T-helper 1 cell (primary cell): ENCODE measurements around the gene JMJD1C.

Source experiments
- DNase-seq, 5 donors: peaks; one replicate each; pipeline ENCODE4 v3.0.0-alpha.2; 2012 to 2020

The JMJD1C gene

DNA sequence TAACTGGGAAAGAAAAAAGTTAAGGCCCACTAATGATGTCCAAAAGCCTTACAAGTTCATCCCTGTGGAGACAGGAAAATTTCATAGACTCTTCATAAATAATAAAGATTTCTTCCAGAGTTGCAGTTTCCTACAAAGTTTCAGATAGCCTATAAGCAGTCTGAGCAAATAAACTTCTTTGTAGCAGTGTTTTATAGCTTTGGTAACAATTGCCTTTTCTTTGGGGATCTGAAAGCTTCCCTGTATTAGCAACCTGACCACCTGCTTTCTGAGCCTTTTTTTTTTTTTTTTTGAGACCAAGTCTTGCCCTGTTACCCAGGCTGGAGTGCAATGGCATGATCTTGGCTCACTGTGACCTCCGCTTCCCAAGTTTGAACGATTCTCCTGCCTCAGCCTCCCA lies 182.7 kb downstream of the JMJD1C start:
- DNase-seq: no peak

DNA sequence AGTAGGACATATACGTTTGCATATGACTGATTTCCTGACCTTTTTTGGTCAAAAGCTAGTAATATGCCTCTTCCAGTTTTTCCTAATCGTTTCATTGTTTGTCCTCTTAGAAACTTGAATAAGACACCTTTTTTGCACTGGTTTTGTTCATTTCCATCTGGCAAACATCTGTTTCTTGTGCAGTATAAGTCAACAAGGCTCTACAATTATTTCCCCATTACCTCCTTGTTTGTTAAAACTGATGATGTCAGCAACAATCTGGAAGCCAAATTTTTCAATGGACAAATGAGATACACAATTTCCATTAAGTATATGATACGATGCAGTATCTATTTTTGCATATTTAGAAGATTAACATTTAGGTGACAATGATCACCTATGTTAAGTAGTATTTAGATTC lies 183.8 kb downstream of the JMJD1C start:
- no peak for DNase-seq

DNA sequence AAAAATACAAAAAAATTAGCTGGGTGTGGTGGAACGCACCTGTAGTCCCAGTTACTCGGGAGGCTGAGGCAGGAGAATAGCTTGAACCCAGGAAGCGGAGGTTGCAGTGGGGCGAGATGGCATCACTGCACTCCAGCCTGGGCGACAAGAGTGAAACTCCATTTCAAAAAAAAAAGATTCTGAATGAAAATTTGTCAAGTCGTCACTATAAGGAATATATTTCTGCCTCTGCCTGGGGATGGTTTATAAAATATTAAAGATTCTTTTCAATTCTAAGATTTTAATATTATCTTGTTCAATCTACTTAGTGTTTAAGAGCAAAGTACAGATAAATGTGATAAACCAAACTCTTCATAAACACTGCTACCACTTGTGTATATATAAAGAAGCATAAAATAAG lies 185.4 kb downstream of the JMJD1C start:
- DNase-seq: no peak

DNA sequence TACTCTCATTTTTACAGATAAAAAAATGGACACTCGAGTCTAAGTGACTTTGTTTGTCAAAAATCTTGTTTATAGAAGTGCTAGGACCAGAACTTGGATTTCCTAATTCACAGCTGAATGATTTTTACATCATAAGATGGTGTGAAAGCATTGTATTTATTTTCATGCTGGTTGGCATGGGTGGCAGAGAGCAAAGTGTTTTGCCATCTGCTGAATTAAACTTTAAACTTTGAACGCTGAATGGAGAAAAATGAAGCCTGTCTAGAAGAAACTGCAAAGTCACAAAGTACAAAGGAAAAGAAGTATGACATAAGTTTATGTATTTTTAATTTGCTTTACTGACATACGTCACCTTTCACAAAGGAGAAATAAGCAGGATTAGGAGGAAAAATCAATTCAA lies 190.7 kb downstream of the JMJD1C start:
- DNase-seq: no peak

DNA sequence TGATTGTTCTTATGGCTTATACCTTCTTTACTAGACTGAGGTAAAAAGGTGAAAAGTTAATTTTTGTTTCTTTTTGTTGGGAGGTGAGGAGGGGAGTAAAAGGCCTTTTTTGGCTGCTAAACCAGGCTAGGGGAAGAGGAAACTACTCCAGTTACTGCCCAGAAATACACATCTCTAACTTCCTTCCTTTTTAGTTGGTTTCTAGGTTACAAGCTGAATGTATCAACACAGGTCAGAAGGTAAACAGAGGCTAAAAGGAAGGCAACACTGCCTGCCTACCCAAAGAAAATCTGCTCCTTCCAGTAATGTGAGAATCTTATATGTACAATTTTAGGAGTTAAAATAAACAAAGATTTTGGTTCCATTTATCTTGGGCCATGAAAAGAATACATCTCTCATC lies 192.2 kb downstream of the JMJD1C start:
- DNase-seq: peak in 1 of 5 donors; percentile 32

DNA sequence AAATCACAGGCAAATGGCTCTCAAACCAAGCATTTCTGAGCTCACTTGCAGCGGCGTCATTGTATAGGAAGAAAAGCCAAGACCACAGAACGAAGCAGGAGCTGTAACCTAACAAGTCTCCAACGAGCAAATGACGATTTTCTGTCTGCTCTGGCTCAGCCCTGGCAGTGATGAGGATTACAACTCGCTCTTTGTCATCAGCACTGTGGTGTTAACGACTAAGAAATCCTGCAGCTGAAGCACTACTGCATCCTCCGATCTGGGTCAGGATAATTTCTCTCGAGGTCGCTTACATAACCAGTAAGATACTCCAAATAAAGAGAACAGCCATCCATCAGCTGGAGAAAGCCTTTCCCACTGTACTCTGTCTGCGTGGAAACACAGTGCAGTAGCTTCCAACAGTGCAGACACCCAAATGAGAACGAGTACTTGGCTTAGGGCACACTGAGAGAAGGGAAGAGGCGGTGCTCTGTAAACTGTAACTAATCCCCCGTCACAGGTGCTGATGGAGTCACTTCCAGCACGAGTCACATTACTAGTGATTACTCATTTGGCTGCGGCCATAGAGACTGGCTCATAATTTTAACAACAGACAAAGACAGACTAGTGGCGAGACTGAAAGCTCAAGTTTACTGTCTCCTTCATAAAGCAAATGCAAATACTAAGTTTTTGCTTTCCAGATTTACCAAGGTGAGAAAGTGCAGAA lies 196.8 kb downstream of the JMJD1C start:
- peak; percentile 53 to 95 (median 75) for DNase-seq

DNA sequence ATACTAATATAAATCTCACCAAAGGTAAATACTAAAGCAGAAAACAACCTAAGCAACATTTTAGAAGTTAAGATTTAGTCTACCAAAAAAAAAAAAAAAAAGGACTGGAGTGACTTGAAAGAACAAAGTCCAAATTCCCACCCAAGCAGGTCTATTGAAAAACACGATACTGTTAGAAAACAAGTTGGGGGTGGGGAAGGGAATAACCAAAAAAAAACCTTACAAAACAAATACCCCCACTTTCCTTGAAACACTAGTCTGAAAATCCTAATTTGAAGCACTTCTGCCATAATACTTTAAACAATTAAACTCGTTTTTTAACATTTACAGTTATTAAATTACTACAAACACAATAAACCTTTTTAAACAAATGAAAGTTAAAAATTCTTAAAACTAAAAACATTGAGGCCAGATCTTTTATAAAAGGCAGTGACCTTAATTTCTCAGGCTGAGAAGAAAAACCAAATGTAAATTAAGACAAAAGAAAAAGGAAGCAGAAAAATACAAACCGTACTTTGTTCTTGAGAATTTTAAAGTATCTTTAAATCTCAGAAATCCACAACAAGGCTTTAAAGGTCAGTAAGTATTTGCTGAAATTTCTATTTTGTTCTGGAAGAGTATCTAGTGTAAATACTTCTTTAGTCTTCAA lies 197.5 kb downstream of the JMJD1C start:
- DNase-seq: peak in 1 of 5 donors; percentile 14

DNA sequence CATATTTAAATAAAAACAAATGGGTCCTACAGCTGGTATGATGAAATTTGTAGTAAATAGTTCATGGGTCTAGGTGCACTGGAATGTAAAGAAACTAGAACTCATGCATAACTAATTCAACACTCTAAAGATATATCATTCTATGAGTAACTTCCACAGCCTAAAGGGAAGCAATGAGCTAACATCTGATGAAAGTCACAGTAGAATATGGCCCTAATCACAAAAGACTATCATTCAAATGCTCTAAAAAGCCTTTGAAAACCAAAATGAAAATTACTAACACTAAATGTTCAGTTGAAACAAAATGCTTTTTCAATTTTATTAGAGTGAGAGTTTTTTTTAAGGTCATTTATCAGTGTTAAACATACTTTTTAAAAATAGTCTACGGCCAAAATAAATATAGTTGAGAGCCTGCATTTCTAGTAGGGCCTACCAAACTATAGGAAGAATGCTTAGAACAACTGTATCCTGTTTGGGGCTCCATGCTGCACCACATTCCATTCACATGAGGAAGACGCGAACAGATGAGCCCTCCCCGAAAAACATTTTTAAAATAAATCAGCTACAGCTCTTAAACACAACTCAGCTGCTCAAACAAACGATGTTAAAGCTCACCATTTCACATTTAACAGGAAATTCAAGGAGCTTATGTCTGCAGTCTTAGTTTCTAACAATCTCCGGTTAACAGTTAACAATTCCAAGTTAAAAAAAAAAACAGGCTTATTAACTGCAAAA lies 198.2 kb downstream of the JMJD1C start:
- peak in 1 of 5 donors; percentile 44 for DNase-seq

DNA sequence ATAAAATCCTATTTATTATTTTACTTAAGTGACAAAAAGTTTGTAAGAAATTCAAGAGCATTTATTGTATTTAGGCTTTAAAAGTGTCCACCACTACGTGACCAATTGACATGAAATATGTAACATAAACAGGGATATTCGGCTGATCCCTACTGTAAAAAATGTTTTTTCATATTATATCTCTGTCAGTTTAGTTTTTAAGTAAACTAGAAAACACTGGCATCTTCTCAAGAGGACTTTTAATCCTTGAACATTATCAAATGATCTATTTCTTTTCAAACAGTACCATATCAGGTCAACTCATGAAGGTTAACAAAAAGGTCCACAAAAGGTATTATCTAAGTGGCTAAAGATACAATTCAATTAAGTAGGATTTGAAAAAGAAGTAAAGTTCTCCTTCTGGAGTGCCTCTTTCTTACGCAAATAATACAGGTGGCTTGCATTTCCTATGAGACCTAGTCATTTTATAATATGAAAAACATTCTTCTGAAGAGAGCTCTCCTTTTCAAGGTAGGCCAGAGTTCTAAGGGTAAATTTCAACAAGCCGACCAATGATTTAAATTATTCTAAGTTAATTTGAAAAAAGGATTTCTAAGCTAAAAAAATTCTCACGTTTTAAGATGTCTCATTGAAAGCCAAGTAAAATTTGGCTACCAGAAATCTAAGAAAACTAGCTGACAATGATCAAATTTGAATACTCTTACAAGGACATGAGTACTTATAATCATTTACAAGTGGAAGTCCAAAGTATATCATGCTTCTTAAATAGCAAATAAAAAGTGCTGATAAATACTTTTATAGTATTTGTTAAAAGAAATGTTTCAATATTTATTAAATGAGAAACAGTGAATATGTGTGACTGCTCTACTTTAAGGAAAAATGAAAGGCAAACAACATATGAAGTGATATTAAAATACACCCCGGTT lies 199.1 kb downstream of the JMJD1C start:
- peak in 1 of 5 donors; percentile 12 for DNase-seq

DNA sequence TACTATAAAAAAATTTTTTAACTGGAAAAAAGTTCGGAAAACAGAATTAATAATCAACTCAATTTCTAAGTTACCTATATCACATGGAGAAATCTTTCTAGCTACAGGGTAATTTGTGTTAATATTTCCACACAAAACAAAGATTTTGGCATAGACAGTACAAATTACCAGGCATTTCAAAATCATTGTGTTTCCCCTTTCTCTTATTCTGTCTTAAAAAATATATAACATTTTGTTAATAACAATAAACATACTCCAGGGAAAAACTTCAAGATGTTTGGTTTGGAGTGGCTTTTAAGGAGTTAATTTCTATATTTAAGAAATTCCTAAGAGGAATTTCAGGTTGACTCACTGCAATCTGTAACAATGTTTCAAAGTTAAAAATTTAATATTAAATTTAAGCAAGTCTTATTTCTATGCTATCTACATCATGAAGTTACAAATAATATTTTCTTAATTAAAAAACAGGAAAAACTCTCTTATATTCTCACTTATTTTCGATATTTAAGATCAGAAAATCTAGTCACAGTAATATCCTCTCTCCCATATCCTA lies 200.0 kb downstream of the JMJD1C start:
- no peak for DNase-seq

DNA sequence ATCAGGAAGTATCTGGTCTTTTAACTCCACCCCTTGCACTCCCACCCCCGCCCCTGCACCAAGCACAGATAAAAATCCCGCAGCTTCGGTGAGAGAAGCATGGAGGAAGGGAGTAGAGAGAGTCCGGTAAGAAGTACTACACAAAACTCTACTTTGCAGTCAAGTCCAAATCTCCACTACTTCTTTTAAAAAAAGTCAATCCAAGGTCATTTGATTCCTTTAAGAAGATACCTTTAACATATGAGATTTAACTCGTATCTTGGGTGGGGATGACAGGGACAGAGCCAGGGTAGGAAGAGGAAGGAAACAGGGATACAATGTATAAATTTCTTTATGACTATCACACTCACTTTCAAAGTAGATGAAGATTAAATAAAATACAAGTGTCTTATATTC lies 200.6 kb downstream of the JMJD1C start:
- DNase-seq: peak in 3 of 5 donors; percentile 22 to 52 (median 34)

DNA sequence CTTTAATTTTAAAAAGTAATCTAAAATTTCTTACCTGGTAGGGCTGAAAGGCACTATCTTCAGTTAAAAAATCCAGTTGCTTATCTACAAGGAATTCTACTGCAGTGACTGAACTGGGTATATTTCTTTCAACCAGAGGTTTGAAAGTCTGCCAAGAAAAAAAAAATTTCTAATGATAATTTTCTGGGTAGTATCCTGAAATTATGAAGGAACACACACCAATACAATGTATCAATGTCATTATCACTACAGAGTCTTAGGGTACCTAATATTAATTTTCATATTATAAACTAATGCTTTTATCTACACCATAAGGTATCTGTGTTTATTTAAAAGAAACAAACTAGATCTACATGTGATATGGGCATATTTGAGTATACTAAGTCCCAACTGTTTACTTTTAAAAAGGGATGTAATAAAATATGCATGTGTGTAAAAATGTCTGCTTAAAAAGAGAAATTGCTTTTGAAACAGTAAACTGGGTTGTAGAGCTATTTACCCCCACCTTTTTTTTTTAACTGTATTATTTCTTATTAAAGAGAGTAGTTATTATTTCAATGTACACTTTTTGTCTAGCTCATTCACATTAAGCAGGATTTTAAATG lies 201.1 kb downstream of the JMJD1C start:
- DNase-seq: no peak

DNA sequence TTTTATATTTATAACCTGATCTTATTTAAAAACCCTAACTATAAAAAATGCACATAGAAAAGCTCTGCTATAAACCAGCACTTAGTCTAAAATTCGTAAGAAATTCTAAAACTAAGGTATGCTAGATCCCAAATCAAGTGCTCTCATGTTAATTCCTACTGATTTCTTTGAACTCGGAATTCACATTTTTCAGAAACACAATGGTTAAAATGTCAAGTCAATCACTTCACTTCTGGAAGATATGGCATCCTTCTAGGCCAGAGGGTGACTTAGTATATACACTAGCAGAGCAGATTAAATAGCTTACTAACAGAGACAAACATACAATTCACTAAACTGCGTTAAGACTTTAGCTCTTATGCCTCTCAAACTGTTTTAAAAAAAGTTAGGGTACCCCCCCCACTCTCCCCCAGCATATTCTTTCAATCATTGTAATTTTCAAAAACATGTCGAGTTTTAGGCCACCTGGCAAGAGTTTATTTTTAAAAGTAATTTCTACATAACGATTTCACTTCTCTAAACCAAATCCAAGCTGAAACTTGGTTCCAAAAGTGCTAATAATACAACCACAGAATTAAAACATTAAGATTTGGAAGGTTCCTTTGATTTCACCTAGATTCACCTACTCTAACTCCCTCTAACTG lies 203.2 kb downstream of the JMJD1C start:
- DNase-seq: no peak

DNA sequence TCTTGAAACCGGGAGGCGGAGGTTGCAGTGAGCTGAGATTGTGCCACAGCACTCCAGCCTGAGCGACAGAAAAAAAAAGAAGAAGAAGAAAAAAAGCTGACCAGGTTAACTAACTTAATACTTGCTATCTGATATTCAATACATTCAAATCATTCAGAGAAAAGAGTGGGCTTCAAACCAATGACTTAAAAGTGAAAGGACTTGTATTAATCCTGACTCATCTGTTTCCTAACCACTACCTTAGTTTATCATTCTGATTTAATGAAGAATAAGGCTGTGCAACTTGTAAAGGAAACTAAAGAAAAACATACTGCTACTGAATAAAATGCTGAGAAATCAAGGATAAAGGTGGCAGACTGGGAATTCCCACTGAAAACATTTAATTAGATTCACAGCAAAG lies 204.3 kb downstream of the JMJD1C start:
- peak in 1 of 5 donors; percentile 10 for DNase-seq

DNA sequence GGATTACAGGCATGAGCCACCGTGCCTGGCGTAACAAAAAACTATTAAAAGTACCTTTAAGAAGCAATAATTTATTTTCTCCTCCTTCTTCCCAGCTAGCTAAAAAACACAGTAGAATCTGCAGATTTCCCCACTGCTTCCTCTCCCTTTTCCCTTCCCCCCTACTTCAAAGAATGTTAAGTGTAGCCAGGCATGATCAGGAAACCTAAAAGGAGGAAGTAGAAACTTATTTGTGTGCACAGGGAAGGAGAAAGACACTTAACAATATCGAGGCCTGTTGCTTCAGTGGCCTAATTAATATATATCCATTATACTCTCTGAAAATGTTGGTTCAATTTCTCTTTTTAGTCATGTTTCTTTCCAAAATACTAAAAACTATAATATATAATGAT lies 204.9 kb downstream of the JMJD1C start:
- no peak for DNase-seq

DNA sequence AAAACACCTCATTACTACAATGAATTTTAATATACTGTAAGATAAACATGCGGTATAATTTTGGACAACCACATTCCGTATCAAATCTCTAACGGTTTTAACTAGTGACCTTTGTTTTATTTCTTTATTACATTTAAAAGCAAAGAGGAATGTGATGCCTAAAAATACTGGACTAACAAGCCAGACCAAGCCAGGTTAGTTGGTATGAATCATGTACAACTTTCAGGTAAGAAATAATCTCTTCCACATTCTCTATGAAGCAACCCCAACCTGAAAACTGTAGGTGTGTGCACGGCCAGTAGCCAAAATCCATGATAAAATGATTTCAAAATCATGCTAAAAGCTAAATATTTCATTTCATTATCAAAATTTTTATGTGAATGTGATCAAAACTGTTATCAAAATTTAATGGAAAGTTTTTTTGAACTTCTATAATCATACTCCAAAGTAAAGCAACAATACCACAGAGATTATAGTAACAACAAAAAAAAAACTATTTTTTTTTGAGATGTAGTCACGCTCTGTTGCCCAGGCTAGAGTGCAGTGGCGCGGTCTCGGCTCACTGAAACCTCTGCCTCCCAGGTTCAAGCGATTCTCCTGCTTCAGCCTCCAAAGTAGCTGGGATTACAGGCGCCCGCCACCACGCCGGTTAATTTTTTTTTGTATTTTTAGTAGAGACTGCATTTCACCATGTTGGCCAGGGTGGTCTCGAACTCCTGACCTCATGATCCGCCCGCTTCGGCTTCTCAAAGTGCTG lies 205.5 kb downstream of the JMJD1C start:
- no peak for DNase-seq

DNA sequence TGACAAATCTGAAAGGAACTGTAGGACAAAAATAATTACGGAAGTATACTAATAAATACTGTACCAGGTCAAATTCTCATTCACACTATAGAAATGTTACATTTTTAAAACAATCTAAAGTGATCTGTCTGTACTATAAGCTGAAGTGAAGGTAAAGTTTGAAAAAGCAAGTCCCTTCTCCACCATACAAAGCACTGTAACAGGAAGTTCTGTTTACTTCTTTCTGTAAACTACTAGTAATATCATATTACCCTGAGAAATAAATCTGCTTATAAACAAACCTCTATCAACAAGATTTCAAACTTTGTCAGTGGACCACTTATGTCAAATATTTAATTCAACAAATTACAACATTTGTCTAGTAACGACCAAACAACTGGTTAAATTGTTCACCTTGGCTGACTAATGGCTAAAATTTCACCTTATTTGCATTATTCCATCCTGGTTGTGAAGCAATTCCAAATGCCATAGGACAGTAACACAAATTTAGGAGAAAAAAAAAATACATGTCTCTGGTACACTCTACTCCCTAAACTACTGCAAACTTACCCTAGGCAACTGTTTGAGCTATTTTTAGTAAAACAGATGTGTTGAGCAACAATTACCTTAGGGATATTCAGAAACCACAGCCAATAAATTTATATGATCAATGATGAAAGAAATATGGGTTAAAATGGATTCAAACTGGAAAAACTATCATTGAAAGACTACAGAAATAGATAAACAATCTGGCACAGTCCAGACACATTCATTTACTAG lies 206.7 kb downstream of the JMJD1C start:
- DNase-seq: no peak

DNA sequence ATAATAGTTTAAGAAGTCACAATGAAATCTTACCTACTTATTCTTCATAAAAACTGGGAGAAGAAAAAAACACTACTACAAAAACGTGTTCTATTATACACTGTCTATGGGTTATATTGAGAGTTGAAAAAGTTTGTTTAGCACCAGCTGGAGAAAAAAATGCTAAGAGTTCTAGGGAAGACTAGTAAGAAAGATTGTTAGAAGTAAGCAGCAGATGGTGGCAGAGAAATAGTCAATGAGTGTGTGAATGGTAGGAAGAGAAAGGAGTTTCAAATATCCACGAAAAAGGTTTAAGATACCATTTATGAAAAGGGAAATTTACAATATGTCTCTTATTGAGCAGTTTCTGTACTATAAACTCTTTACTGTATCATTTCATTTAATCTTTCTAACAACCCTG lies 208.0 kb downstream of the JMJD1C start:
- DNase-seq: no peak

DNA sequence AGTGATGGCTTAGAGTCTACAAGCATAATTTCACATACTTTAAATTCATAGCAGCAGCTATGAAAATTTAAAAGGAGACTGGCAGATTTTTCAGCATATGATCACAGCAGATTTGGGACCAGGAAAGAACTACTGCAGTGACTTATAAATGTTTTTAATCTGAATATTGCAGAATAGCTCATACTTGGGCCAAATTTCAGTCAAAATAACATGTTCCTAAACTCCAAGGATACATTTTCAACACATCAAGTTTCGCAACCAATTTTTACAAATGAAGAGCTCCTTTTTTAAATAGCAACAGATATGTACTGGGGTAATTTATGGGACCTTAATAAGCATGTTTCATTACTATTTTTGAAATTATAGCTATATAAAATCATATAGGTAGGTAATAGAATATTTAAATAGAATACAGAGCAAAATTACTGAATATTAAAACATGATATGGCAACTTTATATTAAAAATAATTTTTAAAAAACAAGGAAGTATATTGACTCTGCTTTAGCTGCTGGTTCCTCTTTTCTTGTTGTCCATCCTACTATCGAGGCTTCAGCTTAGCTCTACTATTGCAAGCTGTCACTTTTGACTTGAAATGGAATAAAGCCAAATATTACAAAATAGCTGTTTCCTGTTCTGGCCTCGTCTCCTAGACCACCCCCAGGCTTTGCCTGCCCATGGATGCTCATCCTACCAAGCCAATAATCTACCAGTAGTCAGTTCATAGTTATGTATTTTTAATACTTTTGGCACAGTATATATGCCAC lies 209.6 kb downstream of the JMJD1C start:
- no peak for DNase-seq
